GM18519 (cell line): ENCODE data around the gene NKX6-2.
"Not testable (repeated sequence)": the region's sequence is repeated elsewhere in the genome, so short reads cannot be mapped to it uniquely, and the experiment has no call there.

Experiments
- ATAC-seq: cut with Tn5 transposase; IDR thresholded peaks from one replicate; pipeline ENCODE4 v1.9.1; 2021; ENCODE audit warnings: mild to moderate bottlenecking, moderate library complexity; ENCODE audit not compliant: unreplicated experiment, low FRiP score

The NKX6-2 gene

DNA sequence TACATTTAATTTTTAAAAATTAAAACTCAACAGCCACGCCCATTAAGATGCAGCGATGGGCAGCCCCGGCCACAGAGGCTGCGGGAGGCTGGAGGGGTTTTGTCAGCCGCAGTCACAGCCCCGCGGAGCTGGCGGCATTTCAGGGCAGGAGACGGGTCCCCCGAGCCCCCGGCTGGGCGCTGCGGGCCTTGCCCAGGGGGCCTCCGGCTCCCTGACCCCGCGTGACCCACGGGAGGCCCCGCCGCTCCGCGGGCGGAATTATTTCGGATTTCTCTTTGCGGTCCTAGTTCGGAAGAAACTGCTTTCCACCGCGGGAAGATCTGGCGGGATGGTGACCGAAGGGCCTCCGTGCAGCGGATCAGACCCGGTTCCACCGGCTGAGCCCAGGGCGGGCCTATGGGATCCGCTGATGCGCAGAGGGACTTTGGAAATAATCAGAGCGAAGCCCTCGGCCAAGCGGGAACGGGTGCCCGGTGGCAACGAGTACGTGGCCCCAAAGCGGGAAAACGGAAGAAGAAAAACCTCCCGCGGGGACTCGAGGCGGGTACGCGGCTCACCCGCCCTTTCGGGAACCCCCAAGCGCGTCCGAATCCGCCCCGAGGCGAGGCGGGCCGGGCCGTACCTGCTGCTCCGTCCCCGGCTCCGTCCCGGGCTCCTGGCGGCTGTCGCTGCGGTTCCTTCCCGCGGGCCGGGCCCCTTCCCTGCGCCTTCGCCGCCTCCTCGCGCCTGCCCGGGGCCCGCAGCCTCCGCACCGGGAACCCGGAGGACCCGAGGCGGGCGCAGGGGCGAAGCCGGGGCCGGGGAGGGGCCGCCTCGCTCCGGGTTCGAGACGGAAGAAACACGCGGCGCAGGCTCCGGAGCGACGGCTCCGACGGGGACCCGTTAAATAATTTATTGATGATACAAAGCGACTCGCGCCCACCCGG is 1.7 kb downstream of the NKX6-2 start:
- no peak for ATAC-seq

- no peak for ATAC-seq
Observed at GRCh38 chr10:132783165-132783939, 2.6 kb downstream of the NKX6-2 start.

DNA sequence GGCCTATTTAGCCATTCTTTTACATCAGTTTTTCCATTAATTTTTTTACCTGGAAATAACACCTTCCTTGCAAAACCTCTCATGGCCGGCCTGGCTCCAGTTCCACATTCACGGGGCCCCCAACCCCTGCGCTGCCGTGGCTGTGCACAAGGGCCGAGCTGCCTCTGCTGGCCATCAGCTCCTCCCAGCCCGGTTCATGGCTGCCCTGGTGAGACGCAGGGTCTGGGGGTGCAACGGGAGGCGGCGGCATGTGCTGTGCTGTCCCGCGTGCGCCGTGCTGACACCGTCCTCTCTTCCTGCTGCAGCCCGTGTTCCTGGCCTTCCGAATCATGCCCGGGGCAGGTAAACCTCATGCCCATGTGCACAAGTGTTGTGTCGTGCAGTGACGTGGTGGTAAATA is 4.4 kb downstream of the NKX6-2 start:
- ATAC-seq = no peak

GRCh38 chr10:132780356-132780755 is 5.6 kb downstream of the NKX6-2 start:
- no peak for ATAC-seq

DNA sequence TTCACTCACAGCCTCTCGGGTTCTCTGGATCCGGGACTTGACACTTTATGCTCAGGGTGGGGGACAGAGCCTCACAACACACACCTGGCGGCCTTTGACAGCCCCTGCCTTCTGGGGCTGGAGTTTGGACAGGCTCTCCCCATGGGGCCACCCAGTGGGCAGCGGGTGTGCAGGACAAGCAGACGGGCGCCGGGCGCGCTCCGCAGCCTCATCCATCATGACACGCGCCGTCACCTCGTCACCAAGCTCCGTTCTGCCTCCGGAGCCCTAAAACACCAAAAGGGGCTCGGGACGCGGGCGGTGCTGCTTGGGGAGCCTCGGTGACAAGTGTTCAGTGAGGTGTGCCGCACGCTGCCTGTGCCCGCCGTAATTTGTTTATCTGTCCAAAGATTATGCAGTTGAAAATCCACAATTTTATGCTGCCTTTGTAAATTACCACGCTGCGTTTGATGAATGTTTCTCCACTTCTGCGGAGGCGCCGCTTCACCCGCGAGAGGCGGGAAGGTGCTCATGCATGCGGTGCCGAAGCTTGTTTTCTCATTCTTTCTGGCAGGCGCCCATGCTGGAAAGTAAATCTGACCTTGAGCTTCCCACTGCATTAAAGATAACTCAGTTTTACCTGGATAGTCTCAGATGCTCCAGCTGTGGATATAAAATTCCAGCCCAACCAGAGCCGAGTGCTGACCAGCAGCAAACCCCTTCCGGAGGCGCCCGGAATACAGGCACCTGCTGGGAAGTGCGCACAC is 6.2 kb downstream of the NKX6-2 start:
- no peak for ATAC-seq

DNA sequence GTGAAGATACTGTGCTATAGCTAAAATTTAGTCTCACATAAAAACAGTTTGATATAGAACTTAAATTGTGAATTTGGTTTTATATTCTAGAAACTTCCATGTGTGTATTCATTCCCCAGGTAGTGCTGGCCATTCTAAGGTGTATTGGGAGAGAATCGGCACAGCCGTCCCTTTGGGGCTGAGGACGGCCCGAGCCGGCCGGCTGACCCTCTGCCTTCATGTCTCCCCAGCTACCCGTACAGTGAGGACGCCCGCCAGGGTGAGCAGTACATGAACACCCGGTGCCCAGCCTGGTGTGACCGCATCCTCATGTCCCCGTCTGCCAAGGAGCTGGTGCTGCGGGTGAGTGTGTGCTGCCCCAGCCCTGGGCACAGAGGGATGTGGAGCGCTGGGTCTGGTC is 8.5 kb downstream of the NKX6-2 start:
- no peak for ATAC-seq

DNA sequence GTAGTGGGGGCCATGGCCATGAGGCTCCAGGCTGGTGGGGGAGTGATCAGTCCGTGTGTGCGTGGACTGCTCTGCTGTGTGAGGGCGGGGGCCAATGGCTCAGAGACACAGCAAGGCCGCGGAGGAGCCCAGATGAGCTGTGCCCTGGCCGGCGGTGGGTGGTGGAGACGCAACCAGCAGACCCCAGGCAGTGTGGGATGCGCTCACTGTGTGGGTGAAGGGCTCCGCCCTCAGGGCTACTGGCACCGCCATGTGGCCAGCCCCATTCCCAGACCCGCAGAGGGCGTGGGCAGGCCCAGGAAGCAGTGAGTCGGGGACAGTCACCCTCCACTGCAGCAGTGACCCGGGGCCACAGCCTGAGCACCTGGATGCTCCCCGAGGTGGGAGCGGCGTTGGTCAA is 9.1 kb downstream of the NKX6-2 start:
- ATAC-seq = no peak

GRCh38 chr10:132776186-132776585 is 9.8 kb downstream of the NKX6-2 start:
- ATAC-seq = no peak

GRCh38 chr10:132774902-132775863 is 10.8 kb downstream of the NKX6-2 start:
- ATAC-seq = no peak

DNA sequence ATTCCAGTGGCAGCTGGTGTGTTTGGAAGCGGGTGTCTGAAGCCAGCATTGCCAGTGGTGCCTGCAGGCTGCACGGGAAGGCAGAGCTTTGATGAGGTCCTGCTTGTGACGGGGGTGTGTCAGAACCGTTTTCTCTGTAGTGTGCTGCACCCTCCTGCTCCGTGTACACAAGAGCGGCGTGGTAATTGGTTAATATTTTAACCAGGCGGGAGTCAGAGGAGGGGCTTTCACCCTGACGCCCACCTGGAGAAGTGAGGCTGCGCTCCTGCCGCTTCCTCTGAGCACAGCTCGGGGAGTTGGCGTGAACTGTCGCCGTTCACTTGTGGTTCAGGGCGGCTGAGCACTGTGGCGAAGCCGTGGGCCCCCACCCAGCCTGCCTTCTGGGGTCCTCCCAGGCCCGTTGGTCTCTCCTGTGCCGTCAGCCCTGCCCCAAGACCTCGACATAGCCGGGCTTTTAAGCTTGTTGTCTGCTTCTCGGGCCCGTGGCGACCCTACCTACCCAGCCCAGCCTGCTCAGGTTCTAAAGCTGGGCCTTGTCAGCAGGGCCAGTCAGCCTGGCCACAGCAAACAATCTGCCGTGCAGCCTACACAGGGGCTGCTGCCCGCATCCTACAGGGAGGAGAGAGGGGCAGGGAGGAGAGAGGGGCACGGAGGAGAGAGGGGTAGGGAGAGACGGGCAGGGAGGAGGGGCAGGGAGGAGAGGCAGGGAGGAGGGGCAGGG is 11.6 kb downstream of the NKX6-2 start:
- no peak for ATAC-seq

- ATAC-seq = not testable (repeated sequence)
Observed at GRCh38 chr10:132772816-132773215, 13.1 kb downstream of the NKX6-2 start.

DNA sequence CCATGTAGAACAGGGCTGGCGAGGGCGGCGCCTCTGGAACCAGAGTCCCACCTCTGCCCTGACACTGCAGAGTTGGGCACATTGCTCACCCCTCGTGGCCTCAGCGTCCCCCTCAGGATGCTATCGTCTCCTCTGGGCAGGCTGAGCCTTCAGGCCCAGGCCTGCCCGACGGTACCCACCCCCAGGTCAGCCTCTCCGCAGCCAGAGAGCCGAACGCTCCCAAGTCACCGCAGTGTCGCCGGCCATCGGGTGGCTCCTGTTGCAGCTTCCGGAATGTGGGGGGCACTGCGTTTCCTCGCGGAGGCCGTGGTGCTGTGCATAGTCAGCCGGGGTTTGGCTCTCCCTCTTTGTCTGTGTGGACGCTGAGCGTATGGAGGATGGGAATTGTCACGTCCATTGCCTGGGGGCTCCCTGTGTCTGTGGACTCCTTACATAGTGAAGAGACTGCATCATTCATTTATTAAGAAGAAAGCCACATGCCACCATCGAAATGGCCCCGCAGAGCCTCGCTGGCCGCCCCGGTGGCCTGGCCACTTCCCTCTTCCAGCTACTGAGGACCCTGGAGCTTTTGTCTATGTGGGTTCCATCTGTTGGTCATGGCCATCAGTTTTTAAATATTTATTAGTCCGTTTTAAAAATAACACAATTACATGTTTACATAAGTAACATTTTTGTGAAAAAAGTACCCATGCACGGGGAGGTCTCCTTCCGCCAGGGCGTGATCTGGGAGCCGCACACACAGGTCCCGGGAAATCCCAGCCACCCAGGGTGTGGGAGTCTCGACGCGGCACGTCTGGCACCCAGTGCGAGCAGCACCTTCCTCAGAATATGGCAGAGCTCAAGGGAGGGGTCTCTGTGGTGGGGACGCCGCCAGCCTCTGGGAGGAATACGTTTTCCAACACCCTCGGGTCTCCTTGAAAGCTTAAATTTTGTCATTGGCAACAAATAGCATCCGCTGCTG is 15.6 kb downstream of the NKX6-2 start:
- ATAC-seq = no peak

DNA sequence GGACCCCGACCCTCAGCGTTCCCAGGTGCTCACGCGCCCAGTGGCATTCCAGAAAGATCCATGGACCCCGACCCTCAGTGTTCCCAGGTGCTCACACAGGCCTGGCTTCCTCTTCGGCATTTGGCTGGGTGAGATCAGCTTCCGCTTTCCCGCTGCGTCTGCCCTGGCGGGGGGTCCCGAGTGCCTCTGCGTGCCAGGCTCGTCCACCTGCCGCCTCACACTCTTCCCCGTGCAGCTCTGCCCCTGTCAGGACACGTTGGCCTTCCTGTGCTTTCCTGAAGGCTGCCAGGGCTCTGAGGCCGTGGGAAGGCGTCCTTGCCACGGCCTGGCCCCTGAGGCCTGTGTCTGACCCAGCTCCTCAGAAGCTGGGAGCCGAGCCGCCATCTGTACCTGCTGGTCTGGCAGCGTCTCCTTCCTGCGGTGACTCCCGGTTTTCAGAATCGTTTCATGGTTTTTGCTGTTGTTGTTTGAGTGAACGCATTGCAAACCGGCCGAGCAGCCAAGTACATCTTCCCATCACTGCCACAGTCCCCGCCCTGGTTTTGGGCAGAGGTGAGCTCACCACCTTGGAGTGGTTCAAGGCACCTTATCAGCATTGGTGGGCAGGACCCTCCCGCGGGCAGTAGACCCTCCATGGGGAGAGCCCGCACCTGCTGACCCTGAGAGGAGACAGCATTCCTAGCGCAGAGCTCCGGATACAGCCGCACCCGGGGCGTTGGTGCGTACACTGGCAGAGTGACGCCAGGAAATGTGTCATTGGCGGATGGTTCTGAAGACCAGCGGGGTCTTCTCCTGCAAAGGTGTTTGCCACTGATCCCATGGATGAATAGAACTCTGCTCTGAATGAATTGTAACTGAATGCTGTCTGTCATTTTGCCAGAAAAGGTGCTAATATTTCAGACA is 17.4 kb downstream of the NKX6-2 start:
- ATAC-seq = no peak

DNA sequence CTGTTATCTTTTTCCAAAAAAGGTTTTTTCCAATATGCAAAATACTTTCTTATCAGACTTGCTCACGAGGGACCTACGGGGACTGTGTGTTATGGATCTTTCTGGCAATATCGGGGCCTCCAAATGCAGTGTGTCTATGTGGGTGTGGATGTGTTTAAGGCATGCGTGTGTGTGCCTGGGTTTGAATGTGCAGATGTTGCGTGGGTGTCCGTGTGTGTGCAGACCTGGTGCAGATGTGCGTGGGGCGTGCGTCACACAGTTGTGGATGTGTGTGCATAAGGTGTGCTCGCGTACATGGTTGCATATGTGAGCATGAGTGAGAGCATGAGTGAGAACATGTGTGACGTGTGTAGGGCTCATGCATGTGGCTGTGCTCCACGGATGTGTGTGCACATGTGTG is 19.7 kb downstream of the NKX6-2 start:
- ATAC-seq = no peak

- no peak for ATAC-seq
Observed at GRCh38 chr10:132765435-132765834, 20.5 kb downstream of the NKX6-2 start.

DNA sequence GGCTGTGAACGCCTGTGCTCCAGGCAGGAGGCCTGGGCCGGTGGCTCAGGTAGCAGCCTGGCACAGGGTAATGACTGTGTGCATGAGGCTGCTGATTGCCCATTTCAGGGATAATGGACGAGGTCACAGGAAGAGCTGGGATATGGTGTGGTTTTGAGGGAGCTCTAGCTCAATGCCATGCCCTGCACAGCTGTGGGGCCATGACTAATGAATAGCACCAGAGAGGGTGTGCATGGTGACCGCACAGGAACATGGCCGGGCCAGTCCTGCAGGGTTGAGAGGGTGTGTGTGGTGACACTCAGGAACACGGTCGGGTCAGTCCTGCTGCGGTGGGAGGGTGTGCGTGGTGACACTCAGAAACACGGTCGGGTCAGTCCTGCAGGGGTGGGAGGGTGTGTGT is 21.8 kb downstream of the NKX6-2 start:
- no peak for ATAC-seq

DNA sequence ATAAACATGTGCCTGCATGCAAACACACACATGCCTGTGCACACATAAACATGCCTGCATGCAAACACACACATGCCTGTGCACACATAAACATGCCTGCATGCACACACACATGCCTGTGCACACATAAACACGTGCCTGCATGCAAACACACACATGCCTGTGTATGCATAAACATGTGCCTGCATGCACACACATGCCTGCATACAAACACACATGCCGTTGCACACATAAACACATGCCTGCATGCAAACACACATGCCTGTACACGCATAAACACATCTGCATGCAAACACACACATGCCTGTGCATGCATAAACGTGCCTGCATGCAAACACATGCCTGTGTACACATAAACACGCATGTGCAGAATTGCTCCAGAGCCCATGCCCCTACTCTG is 22.4 kb downstream of the NKX6-2 start:
- ATAC-seq = no peak
